Measurements from ENCODE around the gene ZNF200. TPM values are rescaled to one million over a fixed set of nuclear protein-coding genes. Genes with fewer than 3 reads are reported as not detected.

The ZNF200 gene
- total and polyA plus RNA-seq, 2 of the 13 experiments (the other 11 are each of a cell fraction or from before 2014, with no cell fraction given): 3.5 to 16.5 TPM

GRCh38 chr16:3241761-3242160, 6.8 kb upstream of the ZNF200 start:
- ChIA-PET CTCF (ENCODE audit: low intra/inter-chr PET ratio, low total read pairs) (no interaction called here), POLR2A (no interaction called here)
- ATAC-seq (no peak), FAIRE-seq (no peak), DNase-seq (ENCODE audit: low spot score) (no peak)
- H3K36me3 ChIP-seq (replicated peaks in 1 of 2; ENCODE audit: control insufficient read depth in 1 of 2, insufficient read depth in 2 of 2, low read length in 2 of 2): no peaks in the 10 kb centered on the region
- no peak overlapping the region for H3K4me2 ChIP-seq (ENCODE audit: low read depth, low read length)
- TF ChIP-seq, protein P1, sequence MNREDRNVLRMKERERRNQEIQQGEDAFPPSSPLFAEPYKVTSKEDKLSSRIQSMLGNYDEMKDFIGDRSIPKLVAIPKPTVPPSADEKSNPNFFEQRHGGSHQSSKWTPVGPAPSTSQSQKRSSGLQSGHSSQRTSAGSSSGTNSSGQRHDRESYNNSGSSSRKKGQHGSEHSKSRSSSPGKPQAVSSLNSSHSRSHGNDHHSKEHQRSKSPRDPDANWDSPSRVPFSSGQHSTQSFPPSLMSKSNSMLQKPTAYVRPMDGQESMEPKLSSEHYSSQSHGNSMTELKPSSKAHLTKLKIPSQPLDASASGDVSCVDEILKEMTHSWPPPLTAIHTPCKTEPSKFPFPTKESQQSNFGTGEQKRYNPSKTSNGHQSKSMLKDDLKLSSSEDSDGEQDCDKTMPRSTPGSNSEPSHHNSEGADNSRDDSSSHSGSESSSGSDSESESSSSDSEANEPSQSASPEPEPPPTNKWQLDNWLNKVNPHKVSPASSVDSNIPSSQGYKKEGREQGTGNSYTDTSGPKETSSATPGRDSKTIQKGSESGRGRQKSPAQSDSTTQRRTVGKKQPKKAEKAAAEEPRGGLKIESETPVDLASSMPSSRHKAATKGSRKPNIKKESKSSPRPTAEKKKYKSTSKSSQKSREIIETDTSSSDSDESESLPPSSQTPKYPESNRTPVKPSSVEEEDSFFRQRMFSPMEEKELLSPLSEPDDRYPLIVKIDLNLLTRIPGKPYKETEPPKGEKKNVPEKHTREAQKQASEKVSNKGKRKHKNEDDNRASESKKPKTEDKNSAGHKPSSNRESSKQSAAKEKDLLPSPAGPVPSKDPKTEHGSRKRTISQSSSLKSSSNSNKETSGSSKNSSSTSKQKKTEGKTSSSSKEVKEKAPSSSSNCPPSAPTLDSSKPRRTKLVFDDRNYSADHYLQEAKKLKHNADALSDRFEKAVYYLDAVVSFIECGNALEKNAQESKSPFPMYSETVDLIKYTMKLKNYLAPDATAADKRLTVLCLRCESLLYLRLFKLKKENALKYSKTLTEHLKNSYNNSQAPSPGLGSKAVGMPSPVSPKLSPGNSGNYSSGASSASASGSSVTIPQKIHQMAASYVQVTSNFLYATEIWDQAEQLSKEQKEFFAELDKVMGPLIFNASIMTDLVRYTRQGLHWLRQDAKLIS (CRISPR knock-in tag; IDR thresholded peaks at IDR 0.05): no peak
- TF ChIP-seq FOSL2 (CRISPR knock-in tag; IDR thresholded peaks at IDR 0.05) (no peak), ZSCAN30 (CRISPR knock-in tag; IDR thresholded peaks at IDR 0.05) (no peak), ZNF691 (CRISPR knock-in tag; IDR thresholded peaks at IDR 0.05; ENCODE audit: borderline replicate concordance, low read depth) (no peak), PRDM4 (CRISPR knock-in tag; IDR thresholded peaks at IDR 0.05; ENCODE audit: borderline replicate concordance) (no peak), KDM3A (CRISPR knock-in tag; IDR thresholded peaks at IDR 0.05; ENCODE audit: low read depth) (no peak), NFKBIZ (CRISPR knock-in tag; IDR thresholded peaks at IDR 0.05) (no peak), ZNF292 (CRISPR knock-in tag; IDR thresholded peaks at IDR 0.05; ENCODE audit: borderline replicate concordance, low read depth) (no peak)
- TF ChIP-seq, protein P2, sequence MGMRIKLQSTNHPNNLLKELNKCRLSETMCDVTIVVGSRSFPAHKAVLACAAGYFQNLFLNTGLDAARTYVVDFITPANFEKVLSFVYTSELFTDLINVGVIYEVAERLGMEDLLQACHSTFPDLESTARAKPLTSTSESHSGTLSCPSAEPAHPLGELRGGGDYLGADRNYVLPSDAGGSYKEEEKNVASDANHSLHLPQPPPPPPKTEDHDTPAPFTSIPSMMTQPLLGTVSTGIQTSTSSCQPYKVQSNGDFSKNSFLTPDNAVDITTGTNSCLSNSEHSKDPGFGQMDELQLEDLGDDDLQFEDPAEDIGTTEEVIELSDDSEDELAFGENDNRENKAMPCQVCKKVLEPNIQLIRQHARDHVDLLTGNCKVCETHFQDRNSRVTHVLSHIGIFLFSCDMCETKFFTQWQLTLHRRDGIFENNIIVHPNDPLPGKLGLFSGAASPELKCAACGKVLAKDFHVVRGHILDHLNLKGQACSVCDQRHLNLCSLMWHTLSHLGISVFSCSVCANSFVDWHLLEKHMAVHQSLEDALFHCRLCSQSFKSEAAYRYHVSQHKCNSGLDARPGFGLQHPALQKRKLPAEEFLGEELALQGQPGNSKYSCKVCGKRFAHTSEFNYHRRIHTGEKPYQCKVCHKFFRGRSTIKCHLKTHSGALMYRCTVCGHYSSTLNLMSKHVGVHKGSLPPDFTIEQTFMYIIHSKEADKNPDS (CRISPR knock-in tag; IDR thresholded peaks at IDR 0.05): no peak
- peaks cover 0 to 38% of the 10 kb centered on the region in 2 experiments for H3K27me3 ChIP-seq (ENCODE audit: control insufficient read depth in 1 of 2, insufficient read depth in 2 of 2, low read length in 2 of 2)
- no peaks in the 10 kb centered on the region for H3K79me2 ChIP-seq (ENCODE audit: insufficient read depth, low read length)
- no peaks in the 10 kb centered on the region for H3K9me3 ChIP-seq (ENCODE audit: low read length)
- intact Hi-C loops (cut with micrococcal nuclease; ENCODE audit: unreplicated experiment): no loop called here
- H3K9ac ChIP-seq (ENCODE audit: insufficient read depth, low read depth, low read length): no peak overlapping the region
- no peak overlapping the region for H3K4me3 ChIP-seq (replicated peaks in 1 of 3; ENCODE audit: insufficient read depth in 1 of 3, low read depth in 2 of 3, low read length in 3 of 3)
- 11% methylated on average over 5 of the region's 5 CpGs for WGBS (ENCODE audit: low lambda C conversion rate)
- no peaks in the 10 kb centered on the region for H4K20me1 ChIP-seq (ENCODE audit: insufficient read depth, low read length)
- H3K4me1 ChIP-seq (ENCODE audit: insufficient read depth, low read length): peaks cover 44% of the 10 kb centered on the region
- H2AFZ ChIP-seq (ENCODE audit: low read length): no peak overlapping the region
- in situ Hi-C loops (cut with HindIII; ENCODE audit: extremely low pct_ligation_motif_present, low pct_unique_long_range_greater_than_20kb): no loop called here
- no TSS peak for BruUV-seq (replicated peaks)
- no peak overlapping the region for H3K27ac ChIP-seq (ENCODE audit: extremely low read length, insufficient read depth, low read length)

Data from HepG2 (cell line).